ENCODE data around the gene NEO1.

Gene NEO1

DNA sequence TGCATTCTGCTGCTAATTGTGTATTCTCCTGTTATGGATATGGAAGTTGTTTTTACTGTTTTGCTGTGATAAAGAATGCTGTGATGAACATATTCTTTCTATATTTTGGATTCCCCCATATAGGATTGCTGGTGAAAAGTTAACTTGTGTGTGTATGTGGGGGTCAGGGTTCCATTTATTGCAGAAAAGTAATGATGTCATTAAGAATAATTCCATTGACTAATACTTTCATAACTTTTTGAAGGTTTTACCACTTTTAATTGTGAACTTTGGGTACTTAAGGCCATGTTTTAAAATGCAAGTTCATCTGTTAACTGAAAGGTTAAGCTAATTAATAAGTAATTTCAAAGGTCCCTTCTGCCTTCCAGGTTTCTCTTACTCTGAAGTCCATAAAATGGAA lies 6.2 kb downstream of the NEO1 start:
- no peak overlapping the region for H3K23ac ChIP-seq (ENCODE audit: low read length)
- no peak overlapping the region for H4K91ac ChIP-seq (ENCODE audit: low read depth, low read length)
- no peak overlapping the region for H3K4ac ChIP-seq (ENCODE audit: low read depth, low read length)
- no peaks in the 10 kb centered on the region for H3K9me3 ChIP-seq (ENCODE audit: insufficient read depth, low read depth, low read length)
- H3K79me1 ChIP-seq (ENCODE audit: low read length) = no peaks in the 10 kb centered on the region
- no peaks in the 10 kb centered on the region for H3K4me1 ChIP-seq (ENCODE audit: control insufficient read depth in 1 of 2, insufficient read depth in 2 of 2, low read length in 2 of 2)
- no peak for DNase-seq
- no peak overlapping the region for H3K4me2 ChIP-seq (ENCODE audit: low read length)
- no peak overlapping the region for H2BK12ac ChIP-seq (ENCODE audit: low read length)
- H3K36me3 ChIP-seq (ENCODE audit: control insufficient read depth in 1 of 2, insufficient read depth in 2 of 2, low read length in 2 of 2) = no peaks in the 10 kb centered on the region
- H3K18ac ChIP-seq (ENCODE audit: low read length) = no peak overlapping the region
- H2BK5ac ChIP-seq (ENCODE audit: low read depth, low read length, poor library complexity) = no peak overlapping the region
- H4K12ac ChIP-seq (ENCODE audit: low read depth, low read length) = no peak overlapping the region
- no peak overlapping the region for H3K27ac ChIP-seq (ENCODE audit: low read depth, low read length)
- no peak overlapping the region for H2AK5ac ChIP-seq (ENCODE audit: low read length)
- H3K9ac ChIP-seq (ENCODE audit: low read length) = no peak overlapping the region
- H2BK120ac ChIP-seq (ENCODE audit: insufficient read depth, low read length, poor library complexity) = no peak overlapping the region
- no peak overlapping the region for H4K8ac ChIP-seq (ENCODE audit: low read depth, low read length)
- no peak overlapping the region for H3K14ac ChIP-seq (ENCODE audit: low read length)
- H3K4me3 ChIP-seq (ENCODE audit: low read depth, low read length) = no peak overlapping the region
- no peak overlapping the region for H2AFZ ChIP-seq (ENCODE audit: insufficient read depth, low read length, poor library complexity)
- H3K79me2 ChIP-seq (ENCODE audit: control insufficient read depth, insufficient read depth, low read length, poor library complexity) = no peaks in the 10 kb centered on the region
- H3K27me3 ChIP-seq (ENCODE audit: insufficient read depth, low read length) = no peaks in the 10 kb centered on the region

DNA sequence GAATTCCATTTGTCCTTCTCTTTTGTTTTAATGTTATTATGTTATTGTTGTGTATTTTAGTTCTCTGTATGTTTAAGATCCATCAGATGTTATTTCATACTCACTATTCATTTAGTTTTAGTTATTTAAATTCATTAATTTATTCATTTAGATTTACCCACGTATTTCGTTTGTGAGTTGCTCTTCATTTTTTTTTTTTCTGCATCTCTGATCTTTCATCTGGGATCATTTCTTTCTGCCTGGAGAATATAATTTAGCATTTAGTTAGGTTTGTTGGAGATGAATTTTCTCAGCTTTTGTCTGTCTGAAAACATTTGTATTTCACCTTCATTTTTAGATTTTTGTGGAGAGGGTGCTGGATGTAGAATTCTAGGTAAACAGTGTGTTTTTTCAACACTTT lies 12.9 kb downstream of the NEO1 start:
- H2AK5ac ChIP-seq (ENCODE audit: low read length) = no peak overlapping the region
- no peaks in the 10 kb centered on the region for H3K79me2 ChIP-seq (ENCODE audit: control insufficient read depth, insufficient read depth, low read length, poor library complexity)
- DNase-seq = no peak
- H3K36me3 ChIP-seq (ENCODE audit: control insufficient read depth in 1 of 2, insufficient read depth in 2 of 2, low read length in 2 of 2) = no peaks in the 10 kb centered on the region
- H3K9ac ChIP-seq (ENCODE audit: low read length) = no peak overlapping the region
- no peaks in the 10 kb centered on the region for H3K9me3 ChIP-seq (ENCODE audit: insufficient read depth, low read depth, low read length)
- no peak overlapping the region for H4K8ac ChIP-seq (ENCODE audit: low read depth, low read length)
- H3K4ac ChIP-seq (ENCODE audit: low read depth, low read length) = no peak overlapping the region
- no peak overlapping the region for H3K4me2 ChIP-seq (ENCODE audit: low read length)
- H2BK12ac ChIP-seq (ENCODE audit: low read length) = no peak overlapping the region
- H2AFZ ChIP-seq (ENCODE audit: insufficient read depth, low read length, poor library complexity) = no peak overlapping the region
- no peaks in the 10 kb centered on the region for H3K27me3 ChIP-seq (ENCODE audit: insufficient read depth, low read length)
- H2BK120ac ChIP-seq (ENCODE audit: insufficient read depth, low read length, poor library complexity) = no peak overlapping the region
- no CpG with 5 or more reads among the region's 2 CpGs for WGBS (ENCODE audit: extremely low coverage, insufficient coverage, insufficient read length)
- H3K14ac ChIP-seq (ENCODE audit: low read length) = no peak overlapping the region
- no peaks in the 10 kb centered on the region for H3K4me1 ChIP-seq (ENCODE audit: control insufficient read depth in 1 of 2, insufficient read depth in 2 of 2, low read length in 2 of 2)
- no peak overlapping the region for H3K18ac ChIP-seq (ENCODE audit: low read length)
- no peak overlapping the region for H3K27ac ChIP-seq (ENCODE audit: low read depth, low read length)
- H3K4me3 ChIP-seq (ENCODE audit: low read depth, low read length) = no peak overlapping the region
- H2BK5ac ChIP-seq (ENCODE audit: low read depth, low read length, poor library complexity) = no peak overlapping the region
- H3K79me1 ChIP-seq (ENCODE audit: low read length) = no peaks in the 10 kb centered on the region
- H3K23ac ChIP-seq (ENCODE audit: low read length) = no peak overlapping the region
- H4K12ac ChIP-seq (ENCODE audit: low read depth, low read length) = no peak overlapping the region
- H4K91ac ChIP-seq (ENCODE audit: low read depth, low read length) = no peak overlapping the region

DNA sequence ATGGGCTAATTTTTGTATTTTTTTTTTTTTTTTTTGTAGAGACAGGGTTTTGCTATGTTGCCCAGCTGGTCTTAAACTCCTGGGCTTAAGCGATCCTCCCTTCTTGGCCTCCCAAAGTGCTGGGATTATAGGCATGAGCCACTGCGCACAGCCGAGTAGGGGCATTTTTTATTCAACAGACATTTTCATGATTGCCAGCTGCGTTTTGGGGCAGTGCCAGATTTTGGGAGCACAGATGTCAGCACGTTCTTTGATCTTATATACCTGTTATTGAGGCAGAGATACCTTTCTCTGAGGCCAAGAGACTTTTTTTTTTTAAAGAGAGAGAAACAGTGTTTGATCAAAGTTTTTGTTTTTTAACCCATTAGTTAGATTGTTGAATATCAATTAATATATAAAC lies 16.8 kb downstream of the NEO1 start:
- Histone ChIP-seq H2BK12ac (ENCODE audit: low read length) (no peak overlapping the region), H3K36me3 (ENCODE audit: control insufficient read depth in 1 of 2, insufficient read depth in 2 of 2, low read length in 2 of 2) (no peaks in the 10 kb centered on the region), H2BK120ac (ENCODE audit: insufficient read depth, low read length, poor library complexity) (no peak overlapping the region), H4K91ac (ENCODE audit: low read depth, low read length) (no peak overlapping the region), H4K8ac (ENCODE audit: low read depth, low read length) (no peak overlapping the region), H2AFZ (ENCODE audit: insufficient read depth, low read length, poor library complexity) (no peak overlapping the region), H3K79me1 (ENCODE audit: low read length) (no peaks in the 10 kb centered on the region), H3K27ac (ENCODE audit: low read depth, low read length) (no peak overlapping the region), H3K18ac (ENCODE audit: low read length) (no peak overlapping the region), H3K9me3 (ENCODE audit: insufficient read depth, low read depth, low read length) (no peaks in the 10 kb centered on the region), H3K23ac (ENCODE audit: low read length) (no peak overlapping the region), H3K79me2 (ENCODE audit: control insufficient read depth, insufficient read depth, low read length, poor library complexity) (no peaks in the 10 kb centered on the region), H3K4ac (ENCODE audit: low read depth, low read length) (no peak overlapping the region), H2AK5ac (ENCODE audit: low read length) (no peak overlapping the region), H3K4me2 (ENCODE audit: low read length) (no peak overlapping the region), H3K14ac (ENCODE audit: low read length) (no peak overlapping the region), H2BK5ac (ENCODE audit: low read depth, low read length, poor library complexity) (no peak overlapping the region), H3K4me3 (ENCODE audit: low read depth, low read length) (no peak overlapping the region), H3K27me3 (ENCODE audit: insufficient read depth, low read length) (no peaks in the 10 kb centered on the region), H3K9ac (ENCODE audit: low read length) (no peak overlapping the region), H3K4me1 (ENCODE audit: control insufficient read depth in 1 of 2, insufficient read depth in 2 of 2, low read length in 2 of 2) (no peaks in the 10 kb centered on the region), H4K12ac (ENCODE audit: low read depth, low read length) (no peak overlapping the region)
- no peak for DNase-seq
- no CpG with 5 or more reads among the region's 5 CpGs for WGBS (ENCODE audit: extremely low coverage, insufficient coverage, insufficient read length)

DNA sequence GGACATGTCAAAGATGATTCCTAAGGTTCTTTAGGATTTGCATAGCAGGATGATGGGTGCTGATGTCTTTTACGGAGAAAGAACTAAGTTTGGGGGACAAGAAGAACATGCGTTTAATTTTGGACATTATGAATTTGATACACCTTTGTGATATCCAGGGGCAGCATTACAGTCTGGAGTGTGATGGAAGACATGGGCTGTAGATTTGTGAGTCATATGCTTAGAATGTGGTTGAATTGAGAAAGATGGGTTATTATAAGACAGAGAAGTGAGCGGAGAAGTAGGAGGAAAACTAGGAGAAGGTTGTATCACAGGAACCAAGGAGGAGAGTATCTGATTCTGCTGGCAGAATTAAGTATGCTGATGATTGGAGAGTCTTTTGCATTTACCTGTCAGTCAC lies 20.6 kb downstream of the NEO1 start:
- whole genome bisulfite sequencing (ENCODE audit: extremely low coverage, insufficient coverage, insufficient read length) = 100% methylated on average over 1 of the region's 3 CpGs
- no peak overlapping the region for H2BK12ac ChIP-seq (ENCODE audit: low read length)

DNA sequence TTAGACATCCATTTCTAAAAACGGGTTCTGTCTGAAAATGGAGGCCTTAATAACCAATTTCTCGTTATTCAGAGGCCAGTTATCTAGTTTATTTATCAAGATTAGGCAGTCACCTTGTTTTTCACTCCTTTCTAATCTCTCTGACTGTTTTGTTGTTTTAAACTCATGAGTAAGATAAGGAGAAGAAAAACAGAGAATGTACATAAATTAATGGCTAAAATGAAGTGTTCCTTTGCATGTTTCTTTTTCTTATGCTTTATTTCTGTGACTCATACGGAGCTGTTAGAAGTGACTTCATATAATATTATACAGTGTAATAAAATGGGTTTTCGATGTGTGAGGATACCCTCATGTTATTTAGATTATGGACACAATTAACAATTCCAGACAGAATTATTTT lies 22.0 kb downstream of the NEO1 start:
- no peak overlapping the region for H4K91ac ChIP-seq (ENCODE audit: low read depth, low read length)
- no peak overlapping the region for H4K8ac ChIP-seq (ENCODE audit: low read depth, low read length)
- no peak overlapping the region for H3K14ac ChIP-seq (ENCODE audit: low read length)
- no peak overlapping the region for H3K27ac ChIP-seq (ENCODE audit: low read depth, low read length)
- WGBS (ENCODE audit: extremely low coverage, insufficient coverage, insufficient read length) = no CpG with 5 or more reads among the region's 4 CpGs
- H3K18ac ChIP-seq (ENCODE audit: low read length) = no peak overlapping the region
- H3K4me3 ChIP-seq (ENCODE audit: low read depth, low read length) = no peak overlapping the region
- H4K12ac ChIP-seq (ENCODE audit: low read depth, low read length) = no peak overlapping the region
- H2BK5ac ChIP-seq (ENCODE audit: low read depth, low read length, poor library complexity) = no peak overlapping the region
- DNase-seq = no peak
- no peak overlapping the region for H3K9ac ChIP-seq (ENCODE audit: low read length)
- H3K4me1 ChIP-seq (ENCODE audit: control insufficient read depth in 1 of 2, insufficient read depth in 2 of 2, low read length in 2 of 2) = no peaks in the 10 kb centered on the region
- no peaks in the 10 kb centered on the region for H3K79me1 ChIP-seq (ENCODE audit: low read length)
- H2AFZ ChIP-seq (ENCODE audit: insufficient read depth, low read length, poor library complexity) = no peak overlapping the region
- no peak overlapping the region for H2BK12ac ChIP-seq (ENCODE audit: low read length)
- no peaks in the 10 kb centered on the region for H3K9me3 ChIP-seq (ENCODE audit: insufficient read depth, low read depth, low read length)
- no peak overlapping the region for H2BK120ac ChIP-seq (ENCODE audit: insufficient read depth, low read length, poor library complexity)
- no peak overlapping the region for H2AK5ac ChIP-seq (ENCODE audit: low read length)
- no peak overlapping the region for H3K4me2 ChIP-seq (ENCODE audit: low read length)
- no peaks in the 10 kb centered on the region for H3K79me2 ChIP-seq (ENCODE audit: control insufficient read depth, insufficient read depth, low read length, poor library complexity)
- no peaks in the 10 kb centered on the region for H3K27me3 ChIP-seq (ENCODE audit: insufficient read depth, low read length)
- H3K36me3 ChIP-seq (ENCODE audit: control insufficient read depth in 1 of 2, insufficient read depth in 2 of 2, low read length in 2 of 2) = no peaks in the 10 kb centered on the region
- H3K4ac ChIP-seq (ENCODE audit: low read depth, low read length) = no peak overlapping the region
- no peak overlapping the region for H3K23ac ChIP-seq (ENCODE audit: low read length)

More for the DNA sequence above, 20.6 kb downstream of the NEO1 start:
- H3K4me2 ChIP-seq (ENCODE audit: low read length) = no peak overlapping the region
- no peaks in the 10 kb centered on the region for H3K79me2 ChIP-seq (ENCODE audit: control insufficient read depth, insufficient read depth, low read length, poor library complexity)
- H3K18ac ChIP-seq (ENCODE audit: low read length) = no peak overlapping the region
- H3K9me3 ChIP-seq (ENCODE audit: insufficient read depth, low read depth, low read length) = no peaks in the 10 kb centered on the region
- no peak overlapping the region for H4K12ac ChIP-seq (ENCODE audit: low read depth, low read length)
- no peaks in the 10 kb centered on the region for H3K79me1 ChIP-seq (ENCODE audit: low read length)
- H4K8ac ChIP-seq (ENCODE audit: low read depth, low read length) = no peak overlapping the region
- no peak overlapping the region for H4K91ac ChIP-seq (ENCODE audit: low read depth, low read length)
- H3K27me3 ChIP-seq (ENCODE audit: insufficient read depth, low read length) = no peaks in the 10 kb centered on the region
- no peak overlapping the region for H2BK5ac ChIP-seq (ENCODE audit: low read depth, low read length, poor library complexity)
- no peak overlapping the region for H3K27ac ChIP-seq (ENCODE audit: low read depth, low read length)
- H3K4ac ChIP-seq (ENCODE audit: low read depth, low read length) = no peak overlapping the region
- H2BK120ac ChIP-seq (ENCODE audit: insufficient read depth, low read length, poor library complexity) = no peak overlapping the region
- H3K4me3 ChIP-seq (ENCODE audit: low read depth, low read length) = no peak overlapping the region
- H3K14ac ChIP-seq (ENCODE audit: low read length) = no peak overlapping the region
- no peak for DNase-seq
- no peak overlapping the region for H2AK5ac ChIP-seq (ENCODE audit: low read length)
- no peak overlapping the region for H3K9ac ChIP-seq (ENCODE audit: low read length)
- no peaks in the 10 kb centered on the region for H3K4me1 ChIP-seq (ENCODE audit: control insufficient read depth in 1 of 2, insufficient read depth in 2 of 2, low read length in 2 of 2)
- H3K23ac ChIP-seq (ENCODE audit: low read length) = no peak overlapping the region
- H3K36me3 ChIP-seq (ENCODE audit: control insufficient read depth in 1 of 2, insufficient read depth in 2 of 2, low read length in 2 of 2) = no peaks in the 10 kb centered on the region
- H2AFZ ChIP-seq (ENCODE audit: insufficient read depth, low read length, poor library complexity) = no peak overlapping the region
